H9 (cell line): ENCODE data around the gene RB1. TPM values are rescaled to one million over a fixed set of nuclear protein-coding genes. Genes with fewer than 3 reads are reported as not detected.
"Not testable (repeated sequence)": the region's sequence is repeated elsewhere in the genome, so short reads cannot be mapped to it uniquely, and the experiment has no call there.

Source experiments
- DNase-seq: peaks from one replicate; pipeline ENCODE4 v3.0.0-alpha.2; 2017
- H2AFZ ChIP-seq: one replicate; pipeline ENCODE4 v1.6.1; 2013; ENCODE audit warnings: mild to moderate bottlenecking, low read length, control low read depth, moderate library complexity
- H2AK5ac ChIP-seq: 2 replicates; pipeline ENCODE4 v1.6.1; 2013; ENCODE audit warnings: low read length, control low read depth, mixed read lengths; ENCODE audit not compliant: insufficient read length
- H2BK120ac ChIP-seq: one replicate; pipeline ENCODE4 v1.6.1; 2013; ENCODE audit warnings: low read depth, mild to moderate bottlenecking, low read length, control low read depth, inconsistent platforms; ENCODE audit not compliant: poor library complexity, severe bottlenecking
- H2BK12ac ChIP-seq: 2 replicates; pipeline ENCODE4 v1.6.1; 2013; ENCODE audit warnings: low read length, control low read depth, mixed read lengths, low read depth; ENCODE audit not compliant: insufficient read length
- H2BK15ac ChIP-seq: 2 replicates; pipeline ENCODE4 v1.6.1; 2013; ENCODE audit warnings: low read depth, low read length, control low read depth
- H2BK20ac ChIP-seq: one replicate; pipeline ENCODE4 v1.6.1; 2013; ENCODE audit warnings: low read depth, mild to moderate bottlenecking, low read length, control low read depth, inconsistent platforms; ENCODE audit not compliant: poor library complexity, severe bottlenecking
- H2BK5ac ChIP-seq: 2 replicates; pipeline ENCODE4 v1.6.1; 2013; ENCODE audit warnings: low read length, control low read depth, mixed read lengths; ENCODE audit not compliant: insufficient read length
- H3K14ac ChIP-seq: 2 replicates; pipeline ENCODE4 v1.6.1; 2013; ENCODE audit warnings: low read length, control low read depth; ENCODE audit not compliant: insufficient read depth
- H3K18ac ChIP-seq: 2 replicates; pipeline ENCODE4 v1.6.1; 2013; ENCODE audit warnings: low read depth, mild to moderate bottlenecking, mixed read lengths, low read length, control low read depth; ENCODE audit not compliant: insufficient read length
- H3K23ac ChIP-seq: 2 replicates; pipeline ENCODE4 v1.6.1; 2013; ENCODE audit warnings: low read length, control low read depth, mixed read lengths, low read depth; ENCODE audit not compliant: insufficient read length
- H3K23me2 ChIP-seq: 2 replicates; pipeline ENCODE4 v1.6.1; 2013; ENCODE audit warnings: low read depth, mild to moderate bottlenecking, mixed read lengths, low read length, control low read depth; ENCODE audit not compliant: insufficient read length, poor library complexity, severe bottlenecking
- H3K27ac ChIP-seq: 2 replicates; pipeline ENCODE4 v1.5.1; 2013; ENCODE audit warnings: low read length, control low read depth, mixed read lengths, low read depth; ENCODE audit not compliant: insufficient read length
- H3K27me3 ChIP-seq: 2 replicates; pipeline ENCODE4 v1.6.1; 2013; ENCODE audit warnings: low read length, control low read depth, inconsistent platforms; ENCODE audit not compliant: insufficient read depth
- H3K4ac ChIP-seq: 2 replicates; pipeline ENCODE4 v1.6.1; 2013; ENCODE audit warnings: low read depth, mild to moderate bottlenecking, control low read depth, inconsistent platforms, low read length, moderate library complexity
- H3K4me1 ChIP-seq: 2 replicates; pipeline ENCODE4 v1.6.1; 2013; ENCODE audit warnings: low read length, control low read depth, inconsistent platforms; ENCODE audit not compliant: insufficient read depth
- H3K4me2 ChIP-seq: 2 replicates; pipeline ENCODE4 v1.6.1; 2013; ENCODE audit warnings: low read length, control low read depth, mixed read lengths; ENCODE audit not compliant: insufficient read length, insufficient read depth
- H3K56ac ChIP-seq: 2 replicates; pipeline ENCODE4 v1.6.1; 2013; ENCODE audit warnings: low read depth, mild to moderate bottlenecking, mixed read lengths, low read length, control low read depth; ENCODE audit not compliant: insufficient read length
- H3K79me1 ChIP-seq: 2 replicates; pipeline ENCODE4 v1.6.1; 2013; ENCODE audit warnings: low read depth, mild to moderate bottlenecking, moderate library complexity, low read length, control low read depth, inconsistent platforms; ENCODE audit not compliant: insufficient read depth, poor library complexity, severe bottlenecking
- H3K79me2 ChIP-seq: 2 replicates; pipeline ENCODE4 v1.6.1; 2013; ENCODE audit warnings: low read length, control low read depth, inconsistent platforms; ENCODE audit not compliant: insufficient read depth
- H3K9ac ChIP-seq: 2 replicates; pipeline ENCODE4 v1.6.1; 2013; ENCODE audit warnings: low read length, control low read depth, mixed read lengths; ENCODE audit not compliant: insufficient read length; ENCODE audit errors: extremely low read depth
- H3K9me3 ChIP-seq: one replicate; pipeline ENCODE4 v1.6.1; 2013; ENCODE audit warnings: low read depth, low read length, inconsistent platforms; ENCODE audit not compliant: control insufficient read depth
- H3T11ph ChIP-seq: one replicate; pipeline ENCODE4 v1.6.1; 2013; ENCODE audit warnings: mild to moderate bottlenecking, low read length, control low read depth, inconsistent platforms
- H4K20me1 ChIP-seq: one replicate; pipeline ENCODE4 v1.6.1; 2013; ENCODE audit not compliant: control insufficient read depth, insufficient read length, insufficient read depth
- H4K5ac ChIP-seq: 2 replicates; pipeline ENCODE4 v1.6.1; 2013; ENCODE audit warnings: low read depth, mild to moderate bottlenecking, mixed read lengths, low read length, control low read depth; ENCODE audit not compliant: insufficient read length
- H4K8ac ChIP-seq: replicated peaks from 2 replicates; pipeline ENCODE4 v1.6.1; 2013; ENCODE audit warnings: low read length, control low read depth, mixed read lengths, low read depth; ENCODE audit not compliant: insufficient read length
- H4K91ac ChIP-seq: 2 replicates; pipeline ENCODE4 v1.6.1; 2013; ENCODE audit warnings: low read depth, mild to moderate bottlenecking, moderate library complexity, mixed read lengths, low read length, control low read depth; ENCODE audit not compliant: insufficient read length
- H3K27ac Mint-ChIP-seq, 3 experiments: 2 replicates in 2 of 3; 3 replicates in 1 of 3; pipeline ENCODE4 v1.8.0; 2020 to 2021; ENCODE audit warnings: mixed read lengths in 3 of 3, mild to moderate bottlenecking in 1 of 3, moderate library complexity in 1 of 3
- H3K27me3 Mint-ChIP-seq: 2 replicates; pipeline ENCODE4 v1.8.0; 2021; ENCODE audit warnings: low read depth, mild to moderate bottlenecking, moderate library complexity, mixed read lengths
- H3K36me3 Mint-ChIP-seq, 3 experiments: 2 replicates in 2 of 3; 3 replicates in 1 of 3; pipeline ENCODE4 v1.8.0; 2020 to 2021; ENCODE audit warnings: low read depth in 3 of 3, mixed read lengths in 3 of 3; ENCODE audit not compliant: insufficient read depth in 1 of 3
- H3K4me1 Mint-ChIP-seq, 2 experiments: 2 replicates each; pipeline ENCODE4 v1.8.0; 2020; ENCODE audit warnings: mixed read lengths in 2 of 2
- H3K4me3 Mint-ChIP-seq, 2 experiments: 2 replicates in 1 of 2; 3 replicates in 1 of 2; pipeline ENCODE4 v1.8.0; 2020 to 2021; ENCODE audit warnings: mild to moderate bottlenecking in 2 of 2, mixed read lengths in 2 of 2, moderate library complexity in 1 of 2
- H3K9me3 Mint-ChIP-seq, 2 experiments: 2 replicates in 1 of 2; 3 replicates in 1 of 2; pipeline ENCODE4 v1.8.0; 2020; ENCODE audit warnings: mild to moderate bottlenecking in 2 of 2, mixed read lengths in 2 of 2, moderate library complexity in 1 of 2
- CTCF ChIP-seq: fragments of 200-600 bp; sonication (generic); conservative IDR thresholded peaks from 3 replicates; pipeline ENCODE4 v1.8.0; 2021; ENCODE audit warnings: antibody characterized with exemption, mild to moderate bottlenecking
- whole genome bisulfite sequencing: extraction: QIAGEN DNeasy Blood & Tissue Kit; methylation state at CpG from one replicate; pipeline ENCODE4 v1.1.7; 2013; ENCODE audit warnings: missing lambda C conversion rate, low lambda C conversion rate, mixed read lengths; ENCODE audit not compliant: insufficient read length; ENCODE audit errors: extremely low coverage; 5-methylcytosine and 5-hydroxymethylcytosine counted together
- total RNA-seq: library from RNA; stranded (reverse); gene quantifications from 2 replicates; pipeline ENCODE4 v1.2.1, GENCODE V29; 2021

RB1 gene
- total RNA-seq, 1 experiment from 2014 or later, result 20.5 TPM

DNA sequence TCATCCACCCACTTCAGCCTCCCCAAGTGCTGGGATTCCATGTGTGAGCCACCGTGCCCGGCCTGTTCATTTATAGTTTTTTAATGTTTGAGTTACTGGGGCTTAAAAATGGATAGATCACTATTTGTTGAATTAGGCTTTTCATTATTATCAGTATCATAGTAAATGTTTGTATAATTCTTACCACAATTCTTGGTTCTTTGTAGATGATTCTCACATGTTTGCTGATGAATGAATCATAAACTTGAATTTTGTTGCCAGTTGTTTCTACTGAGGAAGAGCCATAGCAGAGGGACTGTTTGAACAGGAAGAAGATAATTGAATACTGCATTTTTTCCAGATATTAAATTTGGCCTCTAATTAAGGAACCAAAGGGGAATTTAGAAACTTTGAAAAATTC lies 112.0 kb downstream of the RB1 start:
- Histone ChIP-seq H3K4me1 (no peaks in the 10 kb centered on the region; the same call in 1 of the 2 replicates), H4K5ac (no peak overlapping the region), H3K79me2 (no peaks in the 10 kb centered on the region), H2BK12ac (no peak overlapping the region), H2AFZ (no peak overlapping the region), H3K18ac (no peak overlapping the region), H4K20me1 (no peaks in the 10 kb centered on the region), H4K91ac (no peak overlapping the region), H2BK20ac (no peak overlapping the region), H3K9ac (no peak overlapping the region), H2BK15ac (no peak overlapping the region), H3K27me3 (no peaks in the 10 kb centered on the region), H4K8ac (no peak overlapping the region), H2AK5ac (no peak overlapping the region), H3K23ac (no peak overlapping the region), H3K4ac (no peak overlapping the region), H2BK120ac (no peak overlapping the region), H3K27ac (no peak overlapping the region), H3K56ac (no peak overlapping the region), H3T11ph (no peak overlapping the region), H3K79me1 (no peaks in the 10 kb centered on the region), H2BK5ac (no peak overlapping the region), H3K14ac (no peak overlapping the region), H3K4me2 (no peak overlapping the region), H3K9me3 (no peaks in the 10 kb centered on the region), H3K23me2 (no peaks in the 10 kb centered on the region)
- Mint-ChIP-seq H3K9me3 (peaks cover 23 to 32% of the 10 kb centered on the region in 2 experiments), H3K4me1 (peaks cover 19 to 22% of the 10 kb centered on the region in 2 experiments), H3K36me3 (peaks cover 13 to 35% (median 29%) of the 10 kb centered on the region in 3 experiments), H3K4me3 (no peak overlapping the region), H3K27ac (no peak overlapping the region), H3K27me3 (no peaks in the 10 kb centered on the region; the same call in 1 of the 2 replicates)
- no CpG with 5 or more reads among the region's 2 CpGs for WGBS
- DNase-seq, result no peak
- no peak for TF ChIP-seq CTCF

GRCh38 chr13:48422003-48422402 lies 118.5 kb downstream of the RB1 start:
- H3K79me1 ChIP-seq, H3T11ph ChIP-seq, H2BK12ac ChIP-seq, DNase-seq, H2AFZ ChIP-seq, H3K9me3 ChIP-seq, H3K4me2 ChIP-seq, H3K56ac ChIP-seq, H2BK15ac ChIP-seq, H3K4me1 ChIP-seq, H3K9ac ChIP-seq, H3K27ac ChIP-seq, H4K5ac ChIP-seq, H3K14ac ChIP-seq, H3K27me3 Mint-ChIP-seq, H3K18ac ChIP-seq, H3K79me2 ChIP-seq, H3K23me2 ChIP-seq, H2BK120ac ChIP-seq, H4K91ac ChIP-seq, H2BK5ac ChIP-seq, H2BK20ac ChIP-seq, H3K27ac Mint-ChIP-seq, H2AK5ac ChIP-seq, H3K27me3 ChIP-seq, H3K4me1 Mint-ChIP-seq, H4K20me1 ChIP-seq, H3K23ac ChIP-seq, H4K8ac ChIP-seq, H3K4ac ChIP-seq: not testable (repeated sequence)
- H3K9me3 Mint-ChIP-seq, result peaks cover 28 to 32% of the 10 kb centered on the region in 2 experiments
- WGBS, result no CpG with 5 or more reads among the region's 5 CpGs
- H3K36me3 Mint-ChIP-seq, result peaks cover 10 to 29% (median 21%) of the 10 kb centered on the region in 3 experiments
- peak overlapping the region in 1 of 2 experiments; percentile 47; a peak in 1 of 5 replicates for H3K4me3 Mint-ChIP-seq
